NCI-H146 (cell line): ENCODE data around the gene KCNG3.
"Not testable (repeated sequence)": the region's sequence is repeated elsewhere in the genome, so short reads cannot be mapped to it uniquely, and the experiment has no call there.

Source experiments
- DNase-seq: peaks from one replicate; lab custom pipeline; 2025; lab: John Stamatoyannopoulos, UW

Gene KCNG3

GRCh38 chr2:42429352-42429751 lies 64.4 kb downstream of the KCNG3 start:
- DNase-seq: no peak

- DNase-seq: no peak
These were observed 68.1 kb downstream of the KCNG3 start for GRCh38 chr2:42425697-42426096.

GRCh38 chr2:42424033-42424432 lies 69.7 kb downstream of the KCNG3 start:
- no peak for DNase-seq

- DNase-seq: no peak
These were observed 72.1 kb downstream of the KCNG3 start for GRCh38 chr2:42421601-42422239.

- no peak for DNase-seq
These were observed 72.7 kb downstream of the KCNG3 start for GRCh38 chr2:42421157-42421485.

- DNase-seq: no peak
These were observed 79.1 kb downstream of the KCNG3 start for GRCh38 chr2:42414648-42415047.

- no peak for DNase-seq
These were observed 79.6 kb downstream of the KCNG3 start for GRCh38 chr2:42414158-42414557.

- DNase-seq: no peak
These were observed 82.9 kb downstream of the KCNG3 start for GRCh38 chr2:42410742-42411514.

GRCh38 chr2:42408009-42408408 lies 85.8 kb downstream of the KCNG3 start:
- DNase-seq: no peak

- no peak for DNase-seq
These were observed 86.3 kb downstream of the KCNG3 start for GRCh38 chr2:42407476-42407875.

GRCh38 chr2:42404676-42405075 lies 89.1 kb downstream of the KCNG3 start:
- DNase-seq: no peak

GRCh38 chr2:42401773-42402172 lies 92.0 kb downstream of the KCNG3 start:
- DNase-seq: no peak

GRCh38 chr2:42398052-42398451 lies 95.7 kb downstream of the KCNG3 start:
- not testable (repeated sequence) for DNase-seq

GRCh38 chr2:42393320-42393719 lies 100.5 kb downstream of the KCNG3 start:
- not testable (repeated sequence) for DNase-seq

- no peak for DNase-seq
These were observed 101.6 kb downstream of the KCNG3 start for GRCh38 chr2:42392191-42392590.
